GM19099 (cell line): Measurements from ENCODE around the gene GUCY1A2.

Experiments
- POLR2A ChIP-seq: IDR thresholded peaks from 3 replicates; pipeline ENCODE4 v1.6.1; 2011; ENCODE audit warnings: low read depth; ENCODE audit not compliant: insufficient read length; ENCODE audit errors: extremely low read depth

The GUCY1A2 gene

GRCh38 chr11:107018219-107018901, at the start of gene GUCY1A2:
Gene GUCY1A2, minus strand, starts transcription at chr11:107018476. Its CDS starts 421 bp downstream, at chr11:107018055.
- no peak for TF ChIP-seq POLR2A

- no peak for TF ChIP-seq POLR2A
These were observed 36.1 kb upstream of the GUCY1A2 start for GRCh38 chr11:107054391-107054790.

- TF ChIP-seq POLR2A, result no peak
These were observed 31.8 kb upstream of the GUCY1A2 start for GRCh38 chr11:107050121-107050520.

- TF ChIP-seq POLR2A, result no peak
These were observed 26.2 kb upstream of the GUCY1A2 start for GRCh38 chr11:107044503-107044902.

- TF ChIP-seq POLR2A, result no peak
These were observed 25.1 kb upstream of the GUCY1A2 start for GRCh38 chr11:107043242-107044006.

- no peak for TF ChIP-seq POLR2A
These were observed 24.5 kb upstream of the GUCY1A2 start for GRCh38 chr11:107042748-107043147.

GRCh38 chr11:107041088-107041444, 22.8 kb upstream of the GUCY1A2 start:
- no peak for TF ChIP-seq POLR2A

GRCh38 chr11:107040433-107041087, 22.3 kb upstream of the GUCY1A2 start:
- TF ChIP-seq POLR2A, result no peak

- TF ChIP-seq POLR2A, result no peak
These were observed 7.4 kb upstream of the GUCY1A2 start for GRCh38 chr11:107025673-107026072.

- no peak for TF ChIP-seq POLR2A
These were observed 2.3 kb upstream of the GUCY1A2 start for GRCh38 chr11:107020594-107020993.

GRCh38 chr11:107018902-107019493, 722 bp upstream of the GUCY1A2 start:
- no peak for TF ChIP-seq POLR2A

GRCh38 chr11:107017433-107018218, 650 bp downstream of the GUCY1A2 start:
- TF ChIP-seq POLR2A, result no peak

GRCh38 chr11:107017104-107017432, 1.2 kb downstream of the GUCY1A2 start:
- no peak for TF ChIP-seq POLR2A

GRCh38 chr11:107014871-107015270, 3.4 kb downstream of the GUCY1A2 start:
- TF ChIP-seq POLR2A, result no peak

- no peak for TF ChIP-seq POLR2A
These were observed 6.3 kb downstream of the GUCY1A2 start for GRCh38 chr11:107011977-107012376.
